ENCODE measurements around the gene S100A16.
"Not testable (repeated sequence)": the region's sequence is repeated elsewhere in the genome, so short reads cannot be mapped to it uniquely, and the experiment has no call there.

Gene S100A16

GRCh38 chr1:153585006-153585405, 27.9 kb downstream of the S100A16 start:
- DNase-seq (ENCODE audit: low read depth in 2 of 2): no peak

- no peak for DNase-seq (ENCODE audit: low read depth in 2 of 2)
Observed at GRCh38 chr1:153583976-153584375, 29.0 kb downstream of the S100A16 start.

DNA sequence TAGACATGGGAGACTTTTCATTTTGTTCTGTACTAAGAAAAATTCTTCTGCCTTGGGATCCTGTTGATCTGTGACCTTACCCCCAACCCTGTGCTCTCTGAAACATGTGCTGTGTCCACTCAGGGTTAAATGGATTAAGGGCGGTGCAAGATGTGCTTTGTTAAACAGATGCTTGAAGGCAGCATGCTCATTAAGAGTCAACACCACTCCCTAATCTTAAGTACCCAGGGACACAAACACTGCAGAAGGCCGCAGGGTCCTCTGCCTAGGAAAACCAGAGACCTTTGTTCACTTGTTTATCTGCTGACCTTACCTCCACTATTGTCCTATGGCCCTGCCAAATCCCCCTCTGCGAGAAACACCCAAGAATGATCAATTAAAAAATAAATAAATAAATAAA, 29.4 kb downstream of the S100A16 start:
- DNase-seq (ENCODE audit: low read depth in 2 of 2): not testable (repeated sequence)

DNA sequence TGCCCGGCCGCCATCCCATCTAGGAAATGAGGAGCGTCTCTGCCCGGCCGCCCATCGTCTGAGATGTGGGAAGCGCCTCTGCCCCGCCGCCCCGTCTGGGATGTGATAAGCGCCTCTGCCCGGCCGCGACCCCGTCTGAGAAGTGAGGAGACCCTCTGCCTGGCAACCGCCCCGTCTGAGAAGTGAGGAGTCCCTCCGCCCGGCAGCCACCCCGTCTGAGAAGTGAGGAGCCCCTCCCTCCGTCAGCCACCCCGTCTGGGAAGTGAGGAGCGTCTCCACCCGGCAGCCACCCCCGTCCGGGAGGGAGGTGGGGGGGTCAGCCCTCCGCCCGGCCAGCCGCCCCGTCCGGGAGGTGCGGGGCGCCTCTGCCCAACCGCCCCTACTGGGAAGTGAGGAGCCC, 30.1 kb downstream of the S100A16 start:
- DNase-seq (ENCODE audit: low read depth in 2 of 2): not testable (repeated sequence)

DNA sequence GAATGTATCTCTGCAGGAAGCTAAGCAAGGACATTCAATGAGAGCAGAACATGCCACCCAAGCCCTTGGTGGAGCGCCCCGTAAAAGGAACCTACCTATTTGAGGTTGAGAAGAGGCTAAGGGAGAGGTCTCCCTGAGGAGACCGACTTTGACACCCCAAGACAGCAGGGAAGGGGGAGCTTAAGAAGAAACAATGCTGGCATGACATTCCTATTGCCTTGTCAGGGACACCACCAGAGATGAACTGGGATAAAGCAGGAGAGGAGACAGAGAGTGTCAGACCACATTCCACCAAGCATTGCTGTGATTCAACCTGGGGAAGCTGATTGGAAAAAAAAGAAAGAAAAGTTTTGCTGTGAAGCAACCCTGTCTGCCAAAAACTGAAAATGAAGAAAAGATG, 34.0 kb downstream of the S100A16 start:
- no peak for DNase-seq (ENCODE audit: low read depth in 2 of 2)

- DNase-seq (ENCODE audit: low read depth in 2 of 2): no peak
Observed at GRCh38 chr1:153578490-153578889, 34.4 kb downstream of the S100A16 start.

DNA sequence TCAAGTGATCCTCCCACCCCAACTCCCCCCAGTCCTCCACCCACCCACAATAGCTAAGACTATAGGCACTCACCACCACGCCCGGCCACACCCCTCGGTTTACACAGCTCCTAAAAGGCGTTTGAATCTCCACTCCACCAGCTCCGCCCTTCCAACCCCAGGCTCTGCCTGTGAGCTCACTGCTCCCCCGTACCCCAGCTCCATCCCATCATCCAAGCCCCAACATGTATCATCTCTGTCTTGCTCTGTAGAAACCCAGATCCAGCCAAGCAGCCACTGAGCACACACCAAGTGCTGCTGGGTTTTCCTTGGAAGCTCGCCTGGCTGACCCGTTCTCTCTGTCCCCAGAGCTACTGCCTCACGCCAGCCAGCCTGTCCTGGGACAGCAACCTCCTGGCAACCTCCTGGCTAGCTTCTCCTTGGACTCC, 35.3 kb downstream of the S100A16 start:
- no peak for DNase-seq (ENCODE audit: low read depth in 2 of 2)

GRCh38 chr1:153577138-153577537, 35.8 kb downstream of the S100A16 start:
- no peak for DNase-seq (ENCODE audit: low read depth in 2 of 2)

GRCh38 chr1:153575497-153575896, 37.4 kb downstream of the S100A16 start:
- not testable (repeated sequence) for DNase-seq (ENCODE audit: low read depth in 2 of 2)

DNA sequence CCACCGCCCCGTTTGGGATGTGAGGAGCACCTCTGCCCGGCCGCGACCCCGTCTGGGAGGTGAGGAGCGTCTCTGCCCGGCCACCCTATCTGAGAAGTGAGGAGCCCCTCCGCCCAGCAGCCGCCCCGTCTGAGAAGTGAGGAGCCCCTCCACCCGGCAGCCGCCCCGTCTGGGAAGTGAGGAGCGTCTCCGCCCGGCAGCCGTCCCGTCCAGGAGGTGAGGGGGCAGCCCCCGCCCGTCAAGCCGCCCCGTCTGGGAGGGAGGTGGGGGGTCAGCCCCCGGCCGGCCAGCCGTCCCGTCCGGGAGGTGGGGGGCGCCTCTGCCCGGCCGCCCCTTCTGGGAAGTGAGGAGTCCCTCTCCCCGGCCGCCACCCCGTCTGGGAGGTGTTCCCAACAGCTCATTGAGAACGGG, 37.9 kb downstream of the S100A16 start:
- DNase-seq (ENCODE audit: low read depth in 2 of 2): not testable (repeated sequence)

- DNase-seq (ENCODE audit: low read depth in 2 of 2): no peak
Observed at GRCh38 chr1:153573351-153573750, 39.6 kb downstream of the S100A16 start.

- no peak for DNase-seq (ENCODE audit: low read depth in 2 of 2)
Observed at GRCh38 chr1:153572569-153573015, 40.3 kb downstream of the S100A16 start.

DNA sequence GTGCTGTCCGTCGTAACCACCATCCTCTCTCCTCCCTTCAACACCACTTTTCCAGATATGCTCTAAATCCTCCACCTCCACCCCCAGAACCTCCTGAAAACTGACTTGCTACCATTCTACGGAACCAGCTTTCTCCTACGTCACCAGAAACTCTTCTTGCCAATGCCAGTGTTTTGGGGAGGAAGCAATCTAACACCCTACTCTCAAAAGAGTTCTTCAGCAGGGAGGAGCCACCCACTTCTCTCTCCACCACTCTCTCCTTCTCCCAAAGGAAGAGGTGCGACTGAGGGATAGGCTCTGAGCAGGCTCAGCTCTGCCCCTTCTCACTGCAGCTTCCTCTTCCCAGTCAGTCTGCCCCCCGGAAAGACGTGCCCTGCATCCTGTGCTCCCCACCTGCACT, 41.2 kb downstream of the S100A16 start:
- DNase-seq (ENCODE audit: low read depth in 2 of 2): no peak

GRCh38 chr1:153570874-153571273, 42.1 kb downstream of the S100A16 start:
- no peak for DNase-seq (ENCODE audit: low read depth in 2 of 2)

DNA sequence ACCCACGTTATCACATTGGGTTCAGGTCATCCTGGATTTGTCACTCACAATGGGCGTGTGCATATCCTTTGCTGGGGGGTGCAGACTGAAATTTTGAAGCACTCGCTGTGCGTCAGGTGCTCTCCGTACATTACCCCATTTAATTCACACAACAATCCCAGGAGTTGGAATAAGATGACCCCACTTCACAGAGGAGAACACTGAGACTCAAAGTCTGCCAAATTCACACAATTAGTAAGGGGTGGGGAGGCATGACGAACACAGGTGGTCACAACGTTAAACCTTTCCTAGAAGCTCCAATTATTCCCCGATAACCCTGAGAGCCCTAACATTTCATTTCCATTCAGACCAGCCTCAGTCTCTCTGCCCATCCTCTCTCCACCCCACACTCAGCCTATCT, 43.5 kb downstream of the S100A16 start:
- no peak for DNase-seq (ENCODE audit: low read depth in 2 of 2)

- peak; percentile 64 to 67 for DNase-seq (ENCODE audit: low read depth in 2 of 2)
Observed at GRCh38 chr1:153568367-153569099, 44.4 kb downstream of the S100A16 start.

GRCh38 chr1:153567621-153568366, 45.1 kb downstream of the S100A16 start:
- no peak for DNase-seq (ENCODE audit: low read depth in 2 of 2)

DNA sequence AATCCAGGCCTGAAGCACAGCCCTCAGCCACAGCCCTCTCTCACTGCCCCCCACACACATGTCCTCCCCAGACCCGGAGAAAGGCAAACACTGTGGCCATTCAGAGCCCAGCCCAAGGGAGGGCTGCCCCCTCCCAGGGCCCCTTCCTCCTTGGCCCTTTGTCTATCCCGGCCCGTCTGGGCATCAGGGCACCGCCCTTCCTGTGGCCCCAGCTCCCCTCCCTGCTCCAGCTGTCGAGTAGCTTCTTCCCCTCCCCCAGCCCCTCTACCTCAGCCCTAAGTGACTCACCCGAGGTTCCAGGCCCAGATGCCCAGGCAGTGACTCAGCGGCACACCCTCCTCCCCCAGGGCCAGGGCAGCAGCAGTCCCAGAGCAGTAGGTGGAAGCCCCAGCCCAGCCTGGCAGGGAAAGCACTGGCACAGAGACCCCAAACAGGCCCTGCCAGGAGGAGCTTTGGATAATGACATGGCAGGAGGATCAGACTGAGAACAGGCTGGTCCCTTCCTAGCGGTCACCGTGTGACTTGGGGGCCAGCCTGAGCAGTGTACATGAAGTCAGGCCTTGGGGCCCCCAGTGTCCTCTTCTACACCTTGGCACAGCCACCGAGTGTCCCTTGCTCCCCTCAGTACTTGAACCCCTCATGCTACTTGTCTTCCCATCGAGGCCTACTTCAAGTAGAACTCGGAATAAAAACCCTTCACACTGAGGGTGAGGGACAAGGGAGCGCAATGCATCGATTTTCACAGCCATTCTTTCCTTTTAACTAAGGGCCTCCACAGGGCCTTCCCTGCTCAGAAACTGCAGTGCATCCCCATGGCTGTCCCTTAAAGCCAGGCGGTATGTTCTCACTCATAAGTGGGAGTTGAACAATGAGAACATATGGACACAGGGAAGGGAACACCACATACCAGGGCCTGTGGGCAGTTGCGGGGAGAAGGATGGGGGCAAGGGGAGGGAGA, 46.2 kb downstream of the S100A16 start:
- DNase-seq (ENCODE audit: low read depth in 2 of 2): peak; percentile 68 to 84

DNA sequence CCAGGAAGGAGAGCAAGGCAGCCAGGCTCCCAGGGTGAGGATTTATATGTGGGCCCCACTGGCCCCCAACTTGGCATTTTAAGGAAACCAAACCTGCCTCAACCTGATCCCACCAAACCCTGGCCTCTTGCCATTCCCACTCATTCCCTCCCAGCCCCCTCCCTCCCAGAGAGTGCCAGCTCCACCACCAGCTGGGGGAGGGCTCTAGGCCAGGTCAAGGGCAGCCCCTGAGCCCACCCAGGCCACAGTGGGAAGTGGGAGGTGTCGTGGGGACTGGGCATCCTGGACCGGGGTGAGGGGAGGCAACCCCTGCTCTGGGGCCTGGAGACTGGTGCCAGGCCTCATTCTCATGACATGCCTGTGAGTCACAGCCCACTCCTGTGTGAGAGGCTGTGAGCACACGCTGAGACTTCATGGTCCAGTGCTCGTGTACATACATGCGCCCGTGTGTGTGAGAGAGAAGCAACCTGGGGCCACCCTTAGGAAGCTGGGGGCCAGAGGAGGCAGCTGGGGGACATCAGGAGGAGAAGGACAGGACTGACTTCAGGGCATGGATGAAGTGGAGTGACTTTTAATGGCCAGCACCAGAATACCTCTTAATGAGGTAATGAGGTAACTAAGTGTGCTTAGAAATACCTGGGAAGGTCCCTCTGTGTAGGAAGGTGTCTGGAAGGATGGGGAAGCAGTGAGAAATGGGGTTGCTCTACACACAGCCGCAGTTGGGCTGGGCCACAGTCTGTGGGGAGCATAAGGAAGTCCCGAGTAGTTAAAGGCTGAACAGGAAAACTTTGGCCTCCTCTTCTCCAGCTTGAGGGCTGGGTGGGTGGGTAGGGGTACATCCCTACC, 47.2 kb downstream of the S100A16 start, which contains the start of gene S100A2:
TSS of gene S100A2 (minus strand) at position 316 of the 846 bp plus-strand sequence. CDS start 1,967 bp downstream, outside the sequence.
- DNase-seq (ENCODE audit: low read depth in 2 of 2): no peak

- DNase-seq (ENCODE audit: low read depth in 2 of 2): no peak
Observed at GRCh38 chr1:153563991-153564390, 48.9 kb downstream of the S100A16 start.

DNA sequence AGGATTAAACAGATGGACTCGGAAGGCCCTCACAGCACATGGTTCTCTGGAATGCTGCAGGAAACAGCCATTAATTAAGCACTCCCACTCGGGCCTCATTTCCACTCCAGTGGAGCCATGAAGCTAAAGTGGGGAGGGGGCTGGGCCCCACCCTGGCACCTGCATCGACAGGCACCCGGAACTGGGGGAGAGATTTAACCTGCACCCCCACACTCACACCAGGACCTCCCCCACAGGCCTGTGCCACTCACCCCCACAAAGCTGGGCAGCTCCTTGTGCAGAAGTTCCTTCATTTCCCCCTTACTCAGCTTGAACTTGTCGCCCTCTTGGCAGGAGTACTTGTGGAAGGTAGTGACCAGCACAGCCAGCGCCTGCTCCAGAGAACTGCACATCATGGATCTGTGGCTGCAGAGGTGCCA, 49.4 kb downstream of the S100A16 start:
- no peak for DNase-seq (ENCODE audit: low read depth in 2 of 2)

Measured in stimulated activated CD4-positive, alpha-beta T cell treated with anti-CD3 and anti-CD28 coated beads, Interleukin-1b, Interleukin-23, amount 100 ng/mL, for 1 hour (primary cell).